Panc1 (cell line): Measurements from ENCODE around the gene NTNG1. TPM values are rescaled to one million over a fixed set of nuclear protein-coding genes. Genes with fewer than 3 reads are reported as not detected.
"Not testable (repeated sequence)": the region's sequence is repeated elsewhere in the genome, so short reads cannot be mapped to it uniquely, and the experiment has no call there.

Experiments
- ATAC-seq: fragments of 200-7000 bp; cut with Tn5 transposase; 2 replicates; pipeline ENCODE4 v1.9.1; 2020; ENCODE audit warnings: mild to moderate bottlenecking, moderate library complexity
- BruUV-seq: library from RNA; stranded (reverse); fragments of 400-500 nt; replicated peaks from 2 replicates; lab custom pipeline; 2021; lab: Mats Ljungman, UMichigan
- CTCF ChIA-PET: fragments of 300-600 bp; sonication (Branson Sonifier 250); formaldehyde crosslinking; loops from one replicate; lab custom pipeline; 2022; ENCODE audit warnings: antibody characterized with exemption; lab: Charles Lee
- POLR2A ChIA-PET: fragments of 300-600 bp; sonication (Branson Sonifier 250); formaldehyde crosslinking; loops from one replicate; lab custom pipeline; 2022; ENCODE audit warnings: antibody characterized with exemption; lab: Charles Lee
- DNase-seq: peaks from one replicate; pipeline ENCODE4 v3.0.0-alpha.2; 2010; ENCODE audit warnings: low read depth, low spot score
- H3K27ac ChIP-seq: 2 replicates; pipeline ENCODE4 v1.5.1; 2011; ENCODE audit warnings: mild to moderate bottlenecking, low read length, inconsistent platforms
- H3K27me3 ChIP-seq: fragments of 200-500 bp; sonication (Bioruptor generic); 2 replicates; pipeline ENCODE4 v1.6.0; 2014; ENCODE audit warnings: low read length, inconsistent platforms; ENCODE audit not compliant: control insufficient read depth, insufficient read depth
- H3K36me3 ChIP-seq: fragments of 200-500 bp; sonication (Bioruptor generic); 2 replicates; pipeline ENCODE4 v1.5.1; 2014; ENCODE audit warnings: inconsistent platforms, mild to moderate bottlenecking, low read length, moderate library complexity; ENCODE audit not compliant: control insufficient read depth, insufficient read depth
- H3K4me1 ChIP-seq: 2 replicates; pipeline ENCODE4 v1.5.1; 2011; ENCODE audit warnings: inconsistent platforms, mild to moderate bottlenecking, low read length, moderate library complexity; ENCODE audit not compliant: control insufficient read depth, insufficient read depth
- H3K4me3 ChIP-seq, 2 experiments: 2 replicates each; pipeline ENCODE4 v1.5.1; 2011 to 2012; ENCODE audit warnings: low read depth in 2 of 2, low read length in 2 of 2, mild to moderate bottlenecking in 2 of 2, inconsistent platforms in 1 of 2, moderate library complexity in 1 of 2
- H3K9me3 ChIP-seq: fragments of 200-500 bp; sonication (Bioruptor generic); 2 replicates; pipeline ENCODE4 v1.5.1; 2014; ENCODE audit warnings: low read depth, mild to moderate bottlenecking, inconsistent platforms, low read length, moderate library complexity; ENCODE audit not compliant: control insufficient read depth, insufficient read depth
- CTCF ChIP-seq: fragments of 450-650 bp; IDR thresholded peaks from 2 replicates; pipeline ENCODE4 v1.5.1; 2017; ENCODE audit warnings: mild to moderate bottlenecking
- POLR2AphosphoS5 ChIP-seq: IDR thresholded peaks from 2 replicates; pipeline ENCODE4 v1.6.1; 2012; ENCODE audit warnings: mild to moderate bottlenecking, low read depth, low read length, moderate library complexity
- SIN3A ChIP-seq: IDR thresholded peaks from 2 replicates; pipeline ENCODE4 v1.6.1; 2012; ENCODE audit warnings: low read depth, mild to moderate bottlenecking, low read length, moderate library complexity, borderline replicate concordance; ENCODE audit not compliant: insufficient read depth
- TCF7L2 ChIP-seq: IDR thresholded peaks from 2 replicates; pipeline ENCODE4 v1.6.1; 2011; ENCODE audit warnings: mild to moderate bottlenecking, low read depth, low read length, inconsistent platforms
- in situ Hi-C: cut with HindIII; loops from 2 replicates; pipeline ENCODE4 v1.10.0; 2016; ENCODE audit warnings: low sequenced_read_pairs, low pct_unique_long_range_greater_than_20kb
- intact Hi-C: fragments of 100-400 bp; cut with micrococcal nuclease; formaldehyde crosslinking; loops from one replicate; pipeline ENCODE4 v1.10.0; 2022; ENCODE audit not compliant: unreplicated experiment
- total RNA-seq: library from RNA; stranded (reverse); gene quantifications from one replicate; pipeline ENCODE4 v1.2.1, GENCODE V29; 2021; ENCODE audit not compliant: unreplicated experiment
- TF ChIP-seq, protein P1 (sequence below), 2 experiments: IDR thresholded peaks; 2 replicates each; pipeline ENCODE4 v1.6.1; 2011 to 2012; ENCODE audit warnings: low read depth in 2 of 2, control low read depth in 1 of 2, low read length in 1 of 2, mild to moderate bottlenecking in 1 of 2, moderate library complexity in 1 of 2; ENCODE audit not compliant: insufficient read depth in 1 of 2

Gene NTNG1
- total RNA-seq, 1 experiment from 2014 or later: 0.13 TPM

- H3K27me3 ChIP-seq: no peaks in the 10 kb centered on the region
- no TSS peak for BruUV-seq
- DNase-seq: no peak
Measured at GRCh38 chr1:107162745-107163144, 21.9 kb downstream of the NTNG1 start.

DNA sequence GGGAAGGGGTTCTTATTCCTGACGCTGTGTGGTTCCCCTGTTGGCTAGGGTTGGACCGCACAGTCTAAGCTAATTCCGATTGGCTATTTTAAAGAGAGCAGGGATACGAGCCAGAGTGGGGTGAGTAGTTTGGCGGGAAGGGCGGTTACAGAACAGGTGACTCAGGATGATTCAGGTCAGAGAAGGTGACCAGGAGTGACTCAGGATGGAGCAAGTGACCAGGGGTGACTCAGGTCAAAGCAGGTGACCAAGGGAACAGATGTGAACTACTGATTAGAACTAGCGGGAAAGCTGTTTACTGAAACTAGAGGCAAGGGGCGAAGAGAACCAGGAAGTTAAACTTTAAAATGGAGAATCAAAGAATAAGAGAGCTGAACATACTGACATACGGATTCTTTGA, 24.1 kb downstream of the NTNG1 start:
- CTCF ChIA-PET, in situ Hi-C loops, H3K9me3 ChIP-seq, H3K36me3 ChIP-seq, BruUV-seq, H3K4me1 ChIP-seq, H3K27me3 ChIP-seq, H3K4me3 ChIP-seq, H3K27ac ChIP-seq, ATAC-seq, POLR2A ChIA-PET, DNase-seq, intact Hi-C loops: not testable (repeated sequence)

More at GRCh38 chr1:107162745-107163144, 21.9 kb downstream of the NTNG1 start:
- TF ChIP-seq, protein P1, sequence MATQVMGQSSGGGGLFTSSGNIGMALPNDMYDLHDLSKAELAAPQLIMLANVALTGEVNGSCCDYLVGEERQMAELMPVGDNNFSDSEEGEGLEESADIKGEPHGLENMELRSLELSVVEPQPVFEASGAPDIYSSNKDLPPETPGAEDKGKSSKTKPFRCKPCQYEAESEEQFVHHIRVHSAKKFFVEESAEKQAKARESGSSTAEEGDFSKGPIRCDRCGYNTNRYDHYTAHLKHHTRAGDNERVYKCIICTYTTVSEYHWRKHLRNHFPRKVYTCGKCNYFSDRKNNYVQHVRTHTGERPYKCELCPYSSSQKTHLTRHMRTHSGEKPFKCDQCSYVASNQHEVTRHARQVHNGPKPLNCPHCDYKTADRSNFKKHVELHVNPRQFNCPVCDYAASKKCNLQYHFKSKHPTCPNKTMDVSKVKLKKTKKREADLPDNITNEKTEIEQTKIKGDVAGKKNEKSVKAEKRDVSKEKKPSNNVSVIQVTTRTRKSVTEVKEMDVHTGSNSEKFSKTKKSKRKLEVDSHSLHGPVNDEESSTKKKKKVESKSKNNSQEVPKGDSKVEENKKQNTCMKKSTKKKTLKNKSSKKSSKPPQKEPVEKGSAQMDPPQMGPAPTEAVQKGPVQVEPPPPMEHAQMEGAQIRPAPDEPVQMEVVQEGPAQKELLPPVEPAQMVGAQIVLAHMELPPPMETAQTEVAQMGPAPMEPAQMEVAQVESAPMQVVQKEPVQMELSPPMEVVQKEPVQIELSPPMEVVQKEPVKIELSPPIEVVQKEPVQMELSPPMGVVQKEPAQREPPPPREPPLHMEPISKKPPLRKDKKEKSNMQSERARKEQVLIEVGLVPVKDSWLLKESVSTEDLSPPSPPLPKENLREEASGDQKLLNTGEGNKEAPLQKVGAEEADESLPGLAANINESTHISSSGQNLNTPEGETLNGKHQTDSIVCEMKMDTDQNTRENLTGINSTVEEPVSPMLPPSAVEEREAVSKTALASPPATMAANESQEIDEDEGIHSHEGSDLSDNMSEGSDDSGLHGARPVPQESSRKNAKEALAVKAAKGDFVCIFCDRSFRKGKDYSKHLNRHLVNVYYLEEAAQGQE (IDR thresholded peaks at IDR 0.05; ENCODE audit: insufficient read depth in 1 of 2, low read depth in 2 of 2, low read length in 1 of 2): no peak
- TF ChIP-seq CTCF (no peak), SIN3A (no peak), TCF7L2 (no peak), POLR2AphosphoS5 (no peak)
- no peak overlapping the region for H3K4me3 ChIP-seq
- POLR2A ChIA-PET: no interaction called here
- H3K9me3 ChIP-seq: no peaks in the 10 kb centered on the region
- CTCF ChIA-PET: no interaction called here
- no peaks in the 10 kb centered on the region for H3K4me1 ChIP-seq
- H3K27ac ChIP-seq: no peak overlapping the region
- no peaks in the 10 kb centered on the region for H3K36me3 ChIP-seq
- in situ Hi-C loops: no loop called here
- intact Hi-C loops: no loop called here
- ATAC-seq: no peak

DNA sequence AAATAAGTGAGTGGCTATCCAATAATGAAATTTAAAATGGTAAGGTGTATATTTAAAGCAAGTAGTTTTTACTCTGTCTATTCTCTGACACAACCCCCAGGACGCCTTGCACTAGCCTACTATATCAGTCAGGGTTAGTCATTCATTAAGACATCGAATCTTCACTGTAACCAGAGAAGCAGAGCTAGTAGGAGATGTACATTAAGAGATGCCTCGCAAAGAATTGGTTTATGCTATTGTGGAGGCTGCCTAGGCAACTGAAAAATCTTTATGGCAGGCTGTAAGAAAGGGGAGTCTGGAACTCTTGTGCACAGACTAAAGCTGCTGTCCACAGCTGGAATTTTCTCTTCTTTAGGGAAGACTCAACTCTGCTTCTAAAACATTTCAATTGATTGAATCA, 28.8 kb downstream of the NTNG1 start:
- no peak for DNase-seq
- no TSS peak for BruUV-seq
- no peaks in the 10 kb centered on the region for H3K27me3 ChIP-seq
- ATAC-seq: no peak
- H3K9me3 ChIP-seq: no peaks in the 10 kb centered on the region
- no peaks in the 10 kb centered on the region for H3K36me3 ChIP-seq
- ChIA-PET CTCF (no interaction called here), POLR2A (no interaction called here)
- no peak overlapping the region for H3K27ac ChIP-seq
- in situ Hi-C loops: no loop called here
- TF ChIP-seq CTCF: no peak
- no peak for TF ChIP-seq SIN3A
- TF ChIP-seq TCF7L2: no peak
- no peak for TF ChIP-seq POLR2AphosphoS5
- TF ChIP-seq, protein P1 (IDR thresholded peaks at IDR 0.05; ENCODE audit: insufficient read depth in 1 of 2, low read depth in 2 of 2, low read length in 1 of 2): no peak
- intact Hi-C loops: no loop called here
- H3K4me3 ChIP-seq: no peak overlapping the region
- H3K4me1 ChIP-seq: no peaks in the 10 kb centered on the region
